ENCODE results near the gene CDR2L.
A peak's percentile ranks its signal among the peaks of the same experiment; 100 is the strongest.
"Not testable (repeated sequence)": the region's sequence is repeated elsewhere in the genome, so short reads cannot be mapped to it uniquely, and the experiment has no call there.

CDR2L gene

DNA sequence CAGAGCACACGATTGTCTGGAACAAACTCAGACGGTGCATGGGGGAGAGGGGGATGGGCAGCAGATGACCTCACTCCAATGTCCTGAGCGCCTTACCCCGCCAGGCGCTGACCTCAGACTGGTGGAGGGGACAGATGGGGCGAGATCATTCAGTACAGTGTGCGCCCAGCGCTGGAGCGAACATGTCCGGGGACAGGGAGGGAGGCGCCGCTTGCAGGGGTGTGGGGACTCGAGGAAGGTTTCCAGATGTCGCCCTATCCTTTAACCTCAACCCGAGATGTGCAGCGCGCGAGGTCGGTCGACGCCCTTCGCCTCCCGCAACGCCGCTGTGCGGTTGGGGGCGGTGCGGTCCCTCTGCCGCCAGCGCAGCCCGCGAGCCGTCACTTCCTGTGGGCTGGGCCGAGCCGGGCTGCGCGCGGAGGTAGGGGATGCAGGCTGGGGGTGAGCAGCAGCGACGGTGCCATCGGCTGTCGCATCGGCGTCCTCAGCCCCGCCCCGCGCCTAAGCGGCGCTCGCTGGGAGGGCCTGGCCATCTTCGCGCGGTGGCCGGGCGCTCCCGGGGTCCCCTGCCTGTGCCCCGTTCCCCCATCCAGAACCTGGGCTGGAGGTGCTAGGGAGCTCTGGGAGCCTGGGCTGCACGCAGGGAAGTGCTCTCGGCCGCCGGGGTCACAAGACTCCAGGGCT is 5.3 kb upstream of the CDR2L start:
- peak in 1 of 2 experiments; percentile 51 for DNase-seq

DNA sequence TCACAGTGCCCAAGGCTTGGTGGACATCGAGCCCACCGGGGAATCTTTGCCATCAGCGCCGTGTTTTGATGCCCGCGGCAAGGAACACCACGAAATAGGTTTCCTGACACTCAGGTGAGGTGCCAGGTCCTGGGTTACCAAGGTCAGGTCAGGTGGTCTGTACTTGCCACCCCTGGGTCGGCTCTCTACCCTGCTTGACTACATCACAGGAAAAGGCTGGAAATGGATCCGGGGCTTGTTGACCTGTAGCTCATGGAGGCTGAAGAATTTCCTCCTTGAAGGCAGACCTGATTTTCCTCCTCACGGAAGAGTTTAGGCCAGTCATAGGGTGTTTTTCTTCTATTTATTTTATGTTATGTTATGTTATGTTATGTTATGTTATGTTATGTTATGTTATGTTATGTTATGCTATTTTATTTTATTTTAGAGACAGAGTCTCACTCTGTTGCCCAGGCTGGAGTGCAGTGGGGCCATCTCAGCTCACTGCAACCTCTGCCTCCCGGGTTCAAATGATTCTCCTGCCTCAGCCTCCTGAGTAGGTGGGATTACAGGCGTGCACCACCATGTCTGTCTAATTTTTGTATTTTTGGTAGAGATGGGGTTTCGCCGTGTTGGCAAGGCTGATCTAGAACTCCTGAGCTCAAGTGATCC is 4.6 kb upstream of the CDR2L start:
- not testable (repeated sequence) for DNase-seq

DNA sequence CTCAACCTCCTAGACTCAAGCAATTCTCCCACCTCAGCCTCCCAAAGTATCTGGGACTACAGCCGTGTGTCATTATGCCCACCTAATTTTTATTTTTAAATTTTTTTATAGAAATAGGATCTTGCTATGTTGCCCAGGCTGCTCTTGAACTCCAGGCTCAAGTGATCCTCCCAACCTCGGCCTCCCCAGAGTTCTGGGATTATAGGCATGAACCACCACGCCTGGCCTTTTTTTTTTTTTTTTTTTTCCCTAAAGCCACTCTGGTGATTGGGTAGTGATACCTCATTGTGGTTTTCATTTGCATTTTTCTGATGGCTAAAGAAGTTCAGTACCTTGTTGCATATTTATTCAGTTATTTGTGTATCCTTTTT is 1.2 kb upstream of the CDR2L start:
- no peak for DNase-seq

DNA sequence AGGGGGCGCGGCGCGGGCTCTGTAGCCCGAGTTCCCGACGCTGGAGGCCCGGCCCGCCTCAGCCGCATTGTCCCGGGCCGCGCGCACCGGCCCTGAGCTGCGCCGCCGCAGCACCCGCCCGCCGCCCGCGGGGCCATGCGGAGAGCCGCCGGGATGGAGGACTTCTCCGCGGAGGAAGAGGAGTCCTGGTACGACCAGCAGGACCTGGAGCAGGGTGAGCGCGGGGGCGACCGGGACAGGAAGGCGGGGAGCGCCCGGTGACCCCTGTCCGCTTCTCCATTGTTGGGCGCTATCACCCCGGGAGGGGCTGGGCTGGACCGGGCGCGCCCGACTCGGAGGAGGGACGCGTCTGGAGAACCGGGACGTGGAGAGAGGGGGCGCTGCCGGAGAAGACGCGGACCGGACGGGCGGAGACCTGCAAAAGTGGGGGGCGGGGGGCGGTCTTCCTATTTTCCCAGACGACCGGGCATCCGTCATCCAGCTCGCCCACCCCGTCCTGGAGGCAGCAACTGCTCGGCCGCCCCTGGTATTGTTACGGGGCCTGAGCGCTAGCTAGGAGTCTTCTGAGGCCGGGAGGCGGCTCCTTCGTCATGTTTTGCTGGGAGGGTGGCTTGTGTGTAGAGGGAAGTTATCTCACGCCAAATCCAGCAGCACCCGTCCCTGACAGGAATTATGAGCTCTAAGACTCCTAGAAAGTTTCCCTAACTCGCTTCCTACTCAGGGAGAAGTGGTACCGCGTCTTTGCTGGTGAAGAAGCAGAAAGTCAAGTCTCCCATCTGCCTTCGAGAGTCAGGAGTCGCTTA is 678 bp downstream of the CDR2L start:
- DNase-seq = peak in 1 of 2 experiments; percentile 20

DNA sequence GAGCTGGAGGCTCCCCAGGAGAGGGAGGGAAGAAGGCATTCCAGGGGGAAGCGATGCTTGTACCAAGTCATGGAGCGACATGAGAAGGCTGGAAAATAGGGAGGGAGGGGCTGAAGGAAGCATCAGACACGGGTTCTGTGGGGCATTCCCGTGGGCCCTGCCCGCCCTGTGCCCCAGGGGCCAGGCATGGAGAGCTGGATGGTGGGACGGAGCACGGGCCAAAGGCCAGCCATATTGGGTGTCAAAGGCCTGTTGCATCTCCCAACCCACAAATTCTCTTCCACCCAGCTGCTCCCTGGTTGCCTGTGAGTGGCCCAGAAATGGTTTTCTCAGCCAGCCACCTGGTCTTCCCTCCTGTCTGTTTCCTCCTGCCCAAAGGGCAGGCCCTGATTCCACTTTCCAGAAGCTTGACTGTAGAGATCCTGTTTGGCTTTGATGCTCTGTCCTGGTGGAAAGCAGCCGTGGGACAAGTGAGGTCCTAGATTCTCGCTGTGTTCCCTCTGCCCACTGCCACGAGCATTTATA is 3.2 kb downstream of the CDR2L start:
- no peak for DNase-seq

DNA sequence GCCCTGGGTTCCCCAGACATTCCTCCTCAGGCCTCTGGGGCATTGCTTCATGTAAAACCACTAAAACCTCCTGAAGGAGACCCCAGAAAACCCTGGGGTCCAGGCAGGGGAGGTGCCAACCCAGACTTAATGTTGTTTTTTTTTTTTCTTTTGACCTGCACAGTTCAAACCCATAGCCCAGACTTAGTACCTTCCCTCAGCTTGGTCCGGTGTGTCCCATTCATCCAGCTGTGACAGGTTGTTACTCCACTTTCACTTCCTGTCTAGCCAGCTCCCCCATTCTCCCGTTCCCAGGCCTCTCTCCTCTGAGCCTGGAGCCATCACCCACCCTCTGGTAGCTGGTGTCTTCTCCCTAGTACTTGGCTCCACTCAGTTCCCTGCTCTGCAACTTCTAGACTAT is 4.8 kb downstream of the CDR2L start:
- DNase-seq = no peak

DNA sequence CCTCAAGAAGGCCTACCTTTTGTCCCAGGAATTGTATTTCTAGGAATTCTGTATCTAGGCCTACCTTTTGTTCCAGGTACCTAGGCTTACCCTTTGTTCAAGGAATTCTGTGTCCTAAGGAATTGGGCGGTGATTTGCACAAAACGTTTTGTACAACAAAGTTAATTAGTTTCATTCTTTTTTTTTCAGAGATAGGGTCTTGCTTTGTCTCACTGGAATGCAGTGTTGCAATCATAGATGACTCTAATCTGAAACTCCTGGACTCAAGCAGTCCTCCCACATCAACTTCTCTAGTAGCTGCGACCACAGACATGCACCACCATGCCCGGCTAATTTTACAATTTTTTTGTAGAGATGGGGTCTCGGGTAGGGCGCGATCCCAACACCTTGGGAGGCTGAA is 7.0 kb downstream of the CDR2L start:
- DNase-seq = no peak

DNA sequence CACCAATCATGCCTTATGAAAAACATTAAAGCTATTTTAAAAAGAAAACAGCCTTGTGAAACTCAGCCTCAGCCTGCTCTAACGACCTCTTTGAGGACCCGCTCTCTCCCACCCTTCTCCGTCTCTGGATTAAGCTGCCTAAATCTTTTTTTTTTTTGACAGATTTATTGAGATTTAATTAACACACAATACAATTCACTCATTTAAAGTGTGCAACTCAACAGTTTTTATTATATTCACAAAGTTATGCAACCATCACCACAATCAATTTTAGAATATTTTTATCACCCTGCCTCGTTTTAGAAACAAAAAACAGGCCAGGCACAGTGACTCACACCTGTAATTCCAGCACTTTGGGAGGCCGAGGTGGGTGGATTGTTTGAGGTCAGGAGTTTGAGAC is 8.4 kb downstream of the CDR2L start:
- DNase-seq = no peak

DNA sequence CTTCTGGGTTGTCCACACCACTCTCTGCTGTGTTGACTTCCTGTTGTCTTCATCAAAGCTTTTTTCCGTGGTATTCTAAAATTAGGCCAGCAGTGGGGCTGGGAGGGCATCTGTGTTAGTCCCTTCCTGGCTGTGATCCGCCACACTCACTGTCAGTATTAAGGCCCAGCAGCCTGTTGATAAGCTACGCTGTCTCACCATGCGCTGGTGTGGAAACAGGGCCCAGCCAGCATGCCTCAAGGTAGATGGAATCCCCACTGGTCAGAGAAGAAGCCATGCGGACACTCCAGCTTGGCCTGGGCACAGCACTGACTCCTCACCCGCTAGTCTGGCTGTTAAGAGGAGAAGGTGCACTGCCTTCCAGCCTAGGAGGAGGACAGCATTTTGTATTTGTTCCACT is 11.4 kb downstream of the CDR2L start:
- DNase-seq = peak; percentile 28 to 43

DNA sequence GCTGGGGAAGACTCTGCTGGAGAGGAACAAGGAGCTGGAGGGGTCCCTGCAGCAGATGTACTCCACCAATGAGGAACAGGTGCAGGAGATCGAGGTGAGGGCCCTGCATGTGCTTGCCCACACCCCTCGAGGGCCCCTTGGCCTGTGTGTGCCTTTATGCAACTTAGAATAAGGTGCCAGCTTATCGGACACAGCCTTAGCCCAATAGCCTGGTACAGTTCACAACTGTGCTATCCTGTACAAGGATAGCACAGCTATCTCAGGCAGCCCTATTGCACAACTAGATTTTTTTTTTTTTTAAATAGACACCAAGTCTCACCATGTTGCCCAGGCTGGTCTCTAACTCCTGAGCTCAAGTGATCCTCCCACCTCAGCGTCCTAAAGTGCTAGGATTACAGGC is 12.1 kb downstream of the CDR2L start:
- DNase-seq = no peak

DNA sequence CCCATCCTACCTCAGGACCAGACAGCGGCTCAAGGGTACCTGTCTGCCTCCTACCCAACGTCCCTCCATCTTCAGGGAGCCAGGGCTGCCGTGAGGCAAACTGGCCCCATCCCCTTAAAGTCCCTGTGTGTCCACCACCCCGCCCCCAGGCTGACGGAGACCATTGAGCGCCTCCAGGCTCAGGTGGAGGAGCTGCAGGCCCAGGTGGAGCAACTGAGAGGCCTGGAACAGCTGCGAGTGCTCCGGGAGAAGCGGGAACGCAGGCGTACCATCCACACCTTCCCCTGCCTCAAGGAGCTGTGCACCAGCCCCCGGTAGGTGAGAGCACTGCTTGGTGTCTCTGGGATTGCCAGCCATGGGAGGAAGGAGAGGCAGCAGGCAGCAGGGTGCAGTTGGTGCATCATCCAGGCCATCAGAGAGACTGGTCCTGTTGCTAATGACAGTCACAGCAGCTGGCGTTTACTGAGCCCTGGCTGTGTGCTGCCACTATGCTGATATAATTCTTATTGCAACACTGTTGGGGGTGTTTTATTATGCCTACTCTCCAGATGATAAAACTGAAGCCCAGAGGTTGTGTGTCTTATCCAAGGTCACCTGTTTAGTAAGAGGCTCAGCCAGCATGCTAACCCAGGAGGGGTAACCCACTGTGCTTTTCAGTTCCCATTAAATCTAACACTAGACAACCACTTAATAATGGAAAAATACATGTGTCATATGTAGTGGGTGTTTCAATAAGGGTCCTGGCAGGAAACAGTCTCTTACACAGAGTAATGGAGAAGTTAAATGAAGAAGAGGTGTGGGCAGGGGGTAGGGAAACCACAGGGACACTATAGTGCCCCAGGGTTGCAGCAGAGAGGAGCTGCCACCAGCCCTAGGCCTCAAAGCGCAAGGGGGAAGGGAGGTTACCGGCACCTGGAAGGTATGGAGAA is 14.7 kb downstream of the CDR2L start:
- DNase-seq = no peak

DNA sequence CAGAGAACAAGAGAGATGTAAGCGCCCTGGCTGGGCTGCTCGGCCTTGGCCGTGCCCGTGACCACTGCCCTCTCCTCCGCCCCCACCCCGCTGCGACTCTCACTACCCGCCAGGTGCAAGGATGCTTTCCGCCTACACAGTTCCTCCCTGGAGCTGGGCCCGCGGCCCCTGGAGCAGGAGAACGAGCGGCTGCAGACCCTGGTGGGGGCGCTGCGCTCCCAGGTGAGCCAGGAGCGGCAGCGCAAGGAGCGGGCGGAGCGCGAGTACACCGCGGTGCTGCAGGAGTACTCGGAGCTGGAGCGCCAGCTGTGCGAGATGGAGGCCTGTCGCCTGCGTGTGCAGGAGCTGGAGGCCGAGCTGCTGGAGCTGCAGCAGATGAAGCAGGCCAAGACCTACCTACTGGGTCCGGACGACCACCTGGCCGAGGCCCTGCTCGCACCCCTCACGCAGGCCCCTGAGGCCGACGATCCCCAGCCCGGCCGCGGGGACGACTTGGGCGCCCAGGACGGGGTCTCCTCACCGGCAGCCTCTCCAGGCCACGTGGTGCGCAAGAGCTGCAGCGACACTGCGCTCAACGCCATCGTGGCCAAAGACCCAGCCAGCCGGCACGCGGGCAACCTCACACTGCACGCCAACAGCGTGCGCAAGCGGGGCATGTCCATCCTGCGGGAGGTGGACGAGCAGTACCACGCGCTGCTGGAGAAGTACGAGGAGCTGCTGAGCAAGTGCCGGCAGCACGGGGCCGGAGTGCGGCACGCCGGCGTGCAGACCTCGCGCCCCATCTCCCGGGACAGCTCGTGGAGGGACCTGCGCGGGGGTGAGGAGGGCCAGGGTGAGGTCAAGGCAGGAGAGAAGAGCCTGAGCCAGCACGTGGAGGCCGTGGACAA is 15.9 kb downstream of the CDR2L start:
- no peak for DNase-seq

DNA sequence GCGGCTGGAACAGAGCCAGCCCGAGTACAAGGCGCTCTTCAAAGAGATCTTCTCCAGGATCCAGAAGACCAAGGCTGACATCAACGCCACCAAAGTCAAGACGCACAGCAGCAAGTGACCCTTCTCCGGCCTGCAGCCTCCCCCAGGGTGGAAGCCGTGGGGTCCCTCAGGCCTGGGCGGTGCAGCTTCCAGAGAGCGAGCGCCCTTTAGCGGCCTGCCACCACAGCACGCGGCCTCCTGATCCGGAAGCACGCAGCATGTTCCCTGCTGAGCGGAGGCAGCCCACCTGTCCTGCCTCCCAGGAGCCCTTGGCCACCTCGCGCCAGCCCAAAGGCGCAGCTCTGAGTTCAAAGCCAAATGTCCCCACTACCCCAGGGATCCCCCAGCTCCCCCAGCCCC is 16.5 kb downstream of the CDR2L start:
- no peak for DNase-seq

DNA sequence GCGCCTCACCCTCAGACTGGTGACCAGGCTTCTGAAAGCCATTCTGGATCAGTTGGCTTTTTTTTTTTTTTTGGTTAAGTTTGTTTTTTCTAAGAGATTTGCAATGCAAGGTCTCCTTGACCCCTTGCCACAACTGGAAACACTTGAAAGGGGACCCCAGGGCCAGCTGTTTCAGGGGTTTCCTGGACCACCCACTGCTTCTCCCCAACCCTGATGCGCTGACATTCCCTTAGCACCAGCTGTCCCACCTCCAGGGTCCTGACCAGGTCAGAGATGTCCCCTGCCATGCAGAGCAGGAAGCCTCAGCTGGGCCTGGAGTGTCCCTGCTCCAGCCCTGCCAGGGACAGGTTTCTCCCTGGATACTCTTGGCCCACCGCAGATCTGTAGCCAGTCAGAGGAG is 16.9 kb downstream of the CDR2L start:
- DNase-seq = no peak

DNA sequence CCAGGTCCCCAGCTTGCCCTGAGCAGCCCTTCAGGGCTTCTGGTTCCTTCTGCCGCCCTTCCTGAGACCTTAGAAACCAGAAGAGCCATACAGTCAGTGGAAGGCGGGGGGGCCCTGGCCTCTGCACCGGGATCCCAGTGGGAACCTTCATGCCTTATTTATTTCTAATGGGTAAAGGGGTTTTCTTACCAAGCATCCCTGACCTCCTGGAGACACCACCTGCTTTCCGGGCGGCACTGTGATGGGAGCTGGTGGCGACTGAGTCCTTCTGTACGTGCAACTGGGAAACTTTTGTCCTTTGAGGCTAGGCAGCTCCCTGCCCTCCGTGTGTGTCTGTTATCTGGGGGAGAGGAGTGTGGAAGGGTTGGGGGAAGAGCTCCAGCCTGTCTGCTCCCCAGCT is 17.9 kb downstream of the CDR2L start:
- no peak for DNase-seq

DNA sequence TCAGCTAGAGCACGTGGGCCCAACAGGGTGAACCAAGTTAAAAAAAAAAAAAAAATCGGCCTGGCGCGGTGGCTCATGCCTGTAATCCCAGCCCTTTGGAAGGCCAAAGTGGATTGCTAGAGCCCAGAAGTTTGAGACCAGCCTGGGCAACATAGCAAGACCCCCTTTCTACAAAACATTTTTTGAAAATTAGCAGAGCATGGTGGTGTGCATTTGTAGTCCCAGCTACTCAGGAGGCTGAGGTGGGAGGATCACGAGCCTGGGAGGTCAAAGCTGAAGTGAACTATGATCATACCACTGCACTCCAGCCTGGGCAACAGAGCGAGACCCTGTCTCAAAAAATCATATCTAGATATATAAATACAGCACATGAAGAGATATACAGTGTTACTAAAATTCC is 18.7 kb downstream of the CDR2L start:
- DNase-seq = not testable (repeated sequence)

DNA sequence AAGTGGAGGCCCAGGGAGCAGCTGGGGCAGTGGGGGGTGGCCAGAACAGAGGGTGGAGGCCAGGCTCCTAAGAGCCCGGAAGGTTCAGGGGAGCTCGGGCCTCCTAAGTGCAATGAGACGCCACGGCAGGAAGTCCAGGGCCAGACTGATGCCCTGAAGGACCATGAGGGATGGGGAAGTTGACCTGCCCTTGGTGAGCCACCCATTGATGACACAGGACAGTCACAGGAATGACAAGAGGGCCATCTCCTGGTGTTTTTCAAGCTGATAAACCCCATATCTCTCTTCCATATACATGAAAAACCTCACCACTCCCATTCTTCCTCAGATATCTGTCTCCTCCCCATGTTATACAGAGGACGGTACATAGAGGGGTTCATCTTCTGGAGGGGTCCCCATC is 19.2 kb downstream of the CDR2L start:
- no peak for DNase-seq

DNA sequence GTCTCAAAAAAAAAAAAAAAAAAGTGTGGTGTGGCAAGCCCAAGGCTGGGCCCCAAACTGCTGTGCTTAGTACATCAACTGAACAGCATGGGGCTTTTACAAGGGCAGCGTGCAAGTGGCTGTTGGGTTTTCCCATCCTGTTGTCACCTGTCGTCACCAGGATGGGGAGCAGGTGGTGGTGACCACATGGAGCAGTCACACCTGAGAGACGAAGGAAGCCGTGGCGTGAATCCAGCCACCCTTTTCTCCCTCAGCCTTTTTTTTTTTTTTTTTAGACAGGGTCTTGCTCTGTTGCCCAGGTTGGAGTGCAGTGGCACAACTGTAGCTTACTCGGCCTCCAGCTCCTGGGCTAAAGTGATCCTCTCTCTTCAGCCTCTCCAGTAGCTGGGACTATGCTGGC is 20.9 kb downstream of the CDR2L start:
- DNase-seq = peak in 1 of 2 experiments; percentile 19

DNA sequence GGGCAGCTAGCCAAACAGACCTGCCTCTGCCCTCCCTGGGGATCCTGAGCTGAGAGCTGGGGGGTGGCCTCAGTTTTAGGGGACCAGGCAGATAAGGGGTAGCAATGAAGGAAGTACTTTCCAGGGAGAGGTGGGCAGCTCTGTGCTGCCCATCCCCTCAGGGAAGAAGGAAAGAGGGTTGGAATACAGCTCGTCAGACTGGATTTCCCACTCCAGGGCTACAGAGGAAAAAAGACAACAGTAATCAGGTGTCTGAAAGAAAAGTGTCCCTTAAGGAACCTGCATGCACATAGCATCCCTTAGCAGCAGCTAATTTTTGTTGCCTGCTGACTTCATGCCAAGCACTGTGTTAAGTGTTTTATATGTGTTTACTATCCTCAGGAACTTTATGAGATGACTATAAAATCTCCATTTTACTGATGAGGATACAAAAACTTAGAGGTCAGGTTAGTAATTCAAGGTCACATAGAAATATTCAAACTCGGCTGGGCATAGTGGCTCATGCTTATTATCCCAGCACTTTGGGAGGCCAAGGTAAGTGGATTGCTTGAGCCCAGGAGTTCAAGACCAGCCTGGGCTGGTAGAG is 21.8 kb downstream of the CDR2L start:
- DNase-seq = no peak

DNA sequence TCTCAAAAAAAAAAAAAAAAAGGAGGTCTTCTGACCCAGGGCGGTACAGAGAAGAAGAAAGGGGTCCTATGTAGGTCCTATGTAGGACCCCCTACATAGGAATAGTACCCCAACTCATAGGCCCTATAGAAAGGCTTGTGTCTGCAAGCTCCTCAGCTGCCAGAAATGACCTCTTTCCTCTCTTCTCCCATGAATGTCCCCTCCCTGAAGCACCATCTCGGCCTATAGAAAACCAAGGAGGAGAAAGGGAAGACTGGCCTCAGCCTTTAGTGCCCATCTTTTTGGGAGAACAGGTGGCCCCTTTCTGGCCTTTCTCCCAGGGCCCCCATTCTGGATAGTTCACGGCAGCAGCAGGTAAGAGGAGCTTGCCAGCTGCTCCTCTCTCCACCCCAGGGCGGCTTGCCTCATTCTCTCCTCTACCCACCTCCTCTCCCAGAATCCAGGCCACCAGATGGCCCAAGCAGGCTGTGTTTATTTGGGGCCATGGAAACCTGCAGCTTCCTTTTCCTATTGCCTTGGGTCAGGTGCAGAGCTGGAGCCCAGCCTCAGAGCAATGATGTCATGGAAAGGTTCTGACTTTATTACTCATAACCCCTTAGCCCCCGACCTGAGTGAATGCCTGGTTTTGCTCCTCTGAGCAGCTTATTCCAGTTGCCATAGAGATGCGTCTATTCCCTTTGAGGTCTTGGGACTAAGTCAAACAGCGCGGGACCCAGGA is 23.4 kb downstream of the CDR2L start:
- peak; percentile 95 to 98 for DNase-seq

Data from cerebellar nuclear complex (tissue), 1 donor.